HG02973 (cell line): ENCODE data around the gene PLD4.

Experiments used
- ATAC-seq: cut with Tn5 transposase; IDR thresholded peaks from one replicate; pipeline ENCODE4 v1.9.1; 2021; ENCODE audit warnings: moderate library complexity; ENCODE audit not compliant: unreplicated experiment

The PLD4 gene

GRCh38 chr14:104973135-104973384, 48.4 kb downstream of the PLD4 start:
- no peak for ATAC-seq

- no peak for ATAC-seq
Measured at GRCh38 chr14:104973385-104974145, 48.9 kb downstream of the PLD4 start.

GRCh38 chr14:104974146-104974541, 49.5 kb downstream of the PLD4 start:
- no peak for ATAC-seq

GRCh38 chr14:104974665-104975390, 50.1 kb downstream of the PLD4 start:
- no peak for ATAC-seq

- ATAC-seq, result no peak
Measured at GRCh38 chr14:104975481-104976197, 51.0 kb downstream of the PLD4 start.

- ATAC-seq, result no peak
Measured at GRCh38 chr14:104976198-104977007, 51.7 kb downstream of the PLD4 start.

- no peak for ATAC-seq
Measured at GRCh38 chr14:104977008-104977680, 52.5 kb downstream of the PLD4 start.

- no peak for ATAC-seq
Measured at GRCh38 chr14:104977681-104978653, 53.3 kb downstream of the PLD4 start, which contains the start of gene AHNAK2. Gene AHNAK2, minus strand, starts transcription at chr14:104978374. Its CDS starts 137 bp downstream, at chr14:104978237.

GRCh38 chr14:104978746-104979691, 54.3 kb downstream of the PLD4 start:
- no peak for ATAC-seq

- no peak for ATAC-seq
Measured at GRCh38 chr14:104979758-104980610, 55.3 kb downstream of the PLD4 start.

GRCh38 chr14:104980611-104981531, 56.2 kb downstream of the PLD4 start:
- no peak for ATAC-seq

GRCh38 chr14:104981699-104982541, 57.2 kb downstream of the PLD4 start:
- no peak for ATAC-seq

- ATAC-seq, result no peak
Measured at GRCh38 chr14:104982548-104983230, 58.0 kb downstream of the PLD4 start.
